Esophagus muscularis mucosa (tissue), 4 donors: ENCODE results near the gene ZFP64. TPM values are rescaled to one million over a fixed set of nuclear protein-coding genes. Genes with fewer than 3 reads are reported as not detected.

Source experiments
- DNase-seq: peaks from one replicate; pipeline ENCODE4 v3.0.0-alpha.2; 2017; ENCODE audit errors: extremely low spot score
- H3K27ac ChIP-seq, 4 donors: fragments of 200-600 bp; sonication (generic); replicated peaks in 1 of 4; 1 replicate in 3 of 4; 2 replicates in 1 of 4; pipeline ENCODE4 v1.5.1; 2016 to 2019; ENCODE audit warnings: mild to moderate bottlenecking in 1 of 4
- H3K27me3 ChIP-seq, 4 donors: fragments of 200-600 bp; sonication (generic); one replicate each; pipeline versions ENCODE4 v1.5.1 to v1.6.0; 2016 to 2019
- H3K36me3 ChIP-seq, 4 donors: fragments of 200-600 bp; sonication (generic); one replicate each; pipeline ENCODE4 v1.5.1; 2016 to 2019
- H3K4me1 ChIP-seq, 4 donors: fragments of 200-600 bp; sonication (generic); one replicate each; pipeline ENCODE4 v1.5.1; 2016 to 2019
- H3K4me3 ChIP-seq, 4 donors: fragments of 200-600 bp; sonication (generic); 1 replicate in 2 of 4; 2 replicates in 2 of 4; pipeline ENCODE4 v1.5.1; 2016 to 2019; ENCODE audit warnings: mild to moderate bottlenecking in 4 of 4, moderate library complexity in 1 of 4
- H3K9me3 ChIP-seq, 4 donors: fragments of 200-600 bp; sonication (generic); 1 replicate in 3 of 4; 2 replicates in 1 of 4; pipeline ENCODE4 v1.5.1; 2016 to 2019
- CTCF ChIP-seq, 3 experiments: fragments of 200-600 bp in 2 of 3; fragments of 450-650 bp in 1 of 3; sonication (generic) in 2 of 3; IDR thresholded peaks; one replicate each; pipeline ENCODE4 v1.5.1; 2017 to 2019; ENCODE audit warnings: antibody characterized with exemption in 3 of 3, mild to moderate bottlenecking in 2 of 3, moderate library complexity in 1 of 3
- EP300 ChIP-seq: sonication (generic); formaldehyde crosslinking; IDR thresholded peaks from one replicate; pipeline ENCODE4 v1.6.1; 2017; ENCODE audit warnings: antibody characterized with exemption
- POLR2A ChIP-seq: fragments of 450-650 bp; IDR thresholded peaks from one replicate; pipeline ENCODE4 v1.6.1; 2017; ENCODE audit warnings: antibody characterized with exemption, moderate library complexity, mild to moderate bottlenecking, low read depth
- POLR2AphosphoS5 ChIP-seq, 2 donors: sonication (generic); formaldehyde crosslinking; IDR thresholded peaks; one replicate each; pipeline ENCODE4 v1.6.1; 2017; ENCODE audit warnings: antibody characterized with exemption in 2 of 2
- WGBS: methylation state at CpG from one replicate; pipeline ENCODE4 v1.1.5; 2018; 5-methylcytosine and 5-hydroxymethylcytosine counted together
- intact Hi-C: fragments of 100-400 bp; cut with DNase I; formaldehyde crosslinking; loops from one replicate; pipeline ENCODE4 v1.15.1; 2023
- total RNA-seq, 4 donors: library from RNA; depleted of rRNA; stranded (reverse); fragments of >200 nt; gene quantifications; one replicate each; pipeline versions ENCODE4 v1.1.0 to v1.2.1, GENCODE V29; 2016

The ZFP64 gene
- total RNA-seq, 4 donors from 2014 or later, result 7.6 to 15.7 (median 11.2) TPM

- TF ChIP-seq CTCF (IDR thresholded peaks at IDR 0.05) (no peak), POLR2A (no peak), EP300 (no peak), POLR2AphosphoS5 (IDR thresholded peaks at IDR 0.05) (no peak)
- 100% methylated on average over 1 of the region's 1 CpG for WGBS
- H3K27me3 ChIP-seq, result no peaks in the 10 kb centered on the region
- intact Hi-C loops, result no loop called here
- no peak overlapping the region for H3K27ac ChIP-seq
- no peak for DNase-seq
- no peaks in the 10 kb centered on the region for H3K4me1 ChIP-seq
- peaks cover 9 to 64% (median 59%) of the 10 kb centered on the region in 4 donors for H3K36me3 ChIP-seq
- H3K4me3 ChIP-seq, result no peak overlapping the region
- H3K9me3 ChIP-seq, result peaks cover 0 to 8% (median 0%) of the 10 kb centered on the region in 4 donors
Observed at GRCh38 chr20:52166150-52166549, 25.4 kb downstream of the ZFP64 start.

- Histone ChIP-seq H3K27me3 (no peaks in the 10 kb centered on the region), H3K4me3 (no peak overlapping the region), H3K4me1 (no peaks in the 10 kb centered on the region), H3K36me3 (peaks cover 29 to 99% (median 86%) of the 10 kb centered on the region in 4 donors), H3K27ac (no peak overlapping the region), H3K9me3 (peaks cover 0 to 2% (median 0%) of the 10 kb centered on the region in 4 donors)
- intact Hi-C loops, result no loop called here
- DNase-seq, result no peak
- WGBS, result 96% methylated on average over 9 of the region's 9 CpGs
- TF ChIP-seq EP300 (no peak), POLR2AphosphoS5 (IDR thresholded peaks at IDR 0.05) (no peak), POLR2A (no peak), CTCF (IDR thresholded peaks at IDR 0.05) (no peak)
Observed at GRCh38 chr20:52160621-52161204, 30.9 kb downstream of the ZFP64 start.

- DNase-seq, result no peak
- Histone ChIP-seq H3K4me1 (no peaks in the 10 kb centered on the region), H3K27me3 (no peaks in the 10 kb centered on the region), H3K4me3 (no peak overlapping the region), H3K36me3 (peaks cover 29 to 96% (median 80%) of the 10 kb centered on the region in 4 donors), H3K9me3 (no peaks in the 10 kb centered on the region), H3K27ac (no peak overlapping the region)
- 97% methylated on average over 18 of the region's 18 CpGs for WGBS
- no peak for TF ChIP-seq CTCF (IDR thresholded peaks at IDR 0.05)
- TF ChIP-seq EP300, result no peak
- TF ChIP-seq POLR2A, result no peak
- intact Hi-C loops, result no loop called here
Observed at GRCh38 chr20:52160049-52160570, 31.5 kb downstream of the ZFP64 start.

GRCh38 chr20:52154575-52154974, 37.0 kb downstream of the ZFP64 start:
- Histone ChIP-seq H3K9me3 (no peaks in the 10 kb centered on the region), H3K36me3 (peaks cover 30 to 78% (median 52%) of the 10 kb centered on the region in 4 donors)
- WGBS, result 66% methylated on average over 1 of the region's 1 CpG

More at GRCh38 chr20:52154575-52154974, 37.0 kb downstream of the ZFP64 start:
- TF ChIP-seq POLR2A, result no peak
- no peak for TF ChIP-seq EP300
- no peak for TF ChIP-seq POLR2AphosphoS5 (IDR thresholded peaks at IDR 0.05)
- TF ChIP-seq CTCF (IDR thresholded peaks at IDR 0.05), result no peak
- intact Hi-C loops, result no loop called here
- H3K27me3 ChIP-seq, result no peaks in the 10 kb centered on the region
- H3K27ac ChIP-seq, result no peak overlapping the region
- no peak for DNase-seq
- no peak overlapping the region for H3K4me3 ChIP-seq
- no peaks in the 10 kb centered on the region for H3K4me1 ChIP-seq
